Tibial nerve (tissue), 4 donors: ENCODE results near the gene OAS3. TPM values are rescaled to one million over a fixed set of nuclear protein-coding genes. Genes with fewer than 3 reads are reported as not detected.

Experiments
- DNase-seq, 2 donors: peaks; one replicate each; pipeline ENCODE4 v3.0.0-alpha.2; 2019; ENCODE audit warnings: low spot score in 2 of 2
- H3K27ac ChIP-seq, 4 donors: fragments of 200-600 bp; sonication (generic) in 3 of 4; one replicate each; pipeline ENCODE4 v1.5.1; 2017 to 2019; ENCODE audit warnings: mild to moderate bottlenecking in 1 of 4
- H3K27me3 ChIP-seq, 2 donors: fragments of 200-600 bp; sonication (generic) in 1 of 2; one replicate each; pipeline versions ENCODE4 v1.5.1 to v1.6.0; 2017 to 2019
- H3K36me3 ChIP-seq, 3 donors: fragments of 200-600 bp; sonication (generic); one replicate each; pipeline ENCODE4 v1.5.1; 2018 to 2019
- H3K4me1 ChIP-seq, 4 donors: fragments of 200-600 bp; sonication (generic) in 3 of 4; one replicate each; pipeline ENCODE4 v1.5.1; 2017 to 2019
- H3K4me3 ChIP-seq, 4 donors: fragments of 200-600 bp; sonication (generic) in 3 of 4; one replicate each; pipeline ENCODE4 v1.5.1; 2017 to 2019; ENCODE audit warnings: mild to moderate bottlenecking in 1 of 4, moderate library complexity in 1 of 4
- H3K9me3 ChIP-seq, 4 donors: fragments of 200-600 bp; sonication (generic) in 3 of 4; one replicate each; pipeline ENCODE4 v1.5.1; 2017 to 2019
- EP300 ChIP-seq, 2 donors: sonication (generic); formaldehyde crosslinking; IDR thresholded peaks; one replicate each; pipeline ENCODE4 v1.6.1; 2017; ENCODE audit warnings: antibody characterized with exemption in 2 of 2, mild to moderate bottlenecking in 1 of 2
- POLR2A ChIP-seq, 2 donors: fragments of 450-650 bp; IDR thresholded peaks; one replicate each; pipeline ENCODE4 v1.6.1; 2017; ENCODE audit warnings: antibody characterized with exemption in 2 of 2, mild to moderate bottlenecking in 2 of 2, moderate library complexity in 2 of 2
- WGBS, 2 donors: methylation state at CpG; one replicate each; pipeline ENCODE4 v1.1.5; 2018; 5-methylcytosine and 5-hydroxymethylcytosine counted together
- total RNA-seq, 4 donors: library from RNA; depleted of rRNA; stranded (reverse); fragments of >200 nt; gene quantifications; one replicate each; pipeline ENCODE4 v1.1.0, GENCODE V29; 2016
- TF ChIP-seq, protein P1 (sequence below), 5 experiments: fragments of 200-600 bp in 3 of 5; fragments of 450-650 bp in 2 of 5; sonication (generic) in 3 of 5; IDR thresholded peaks; one replicate each; pipeline ENCODE4 v1.5.1; 2016 to 2019; ENCODE audit warnings: antibody characterized with exemption in 5 of 5, mild to moderate bottlenecking in 3 of 5, moderate library complexity in 2 of 5

OAS3 gene
- total RNA-seq, 4 donors from 2014 or later, result 5.7 to 16.5 (median 11.3) TPM

DNA sequence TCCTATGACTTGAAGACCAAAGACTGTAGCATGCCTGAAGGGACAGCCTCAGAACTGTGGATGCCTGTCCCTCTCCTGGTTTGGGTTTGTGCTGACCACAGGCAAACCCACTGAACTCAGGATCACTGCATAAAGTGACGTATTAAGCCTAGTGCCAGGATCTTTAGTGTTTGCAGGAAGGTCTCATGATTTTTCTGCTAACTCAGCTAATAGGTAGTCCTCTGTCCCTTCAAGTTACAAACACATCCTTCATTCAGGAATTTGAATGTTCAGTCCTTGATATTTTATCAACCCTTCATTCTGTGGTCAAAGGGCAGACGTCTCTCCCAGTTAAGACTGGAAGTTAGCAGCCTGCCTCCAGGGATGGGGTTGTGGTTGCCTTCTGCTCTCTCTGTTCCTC lies 10.3 kb upstream of the OAS3 start:
- WGBS, 2 donors, result 74 to 79% methylated on average over 2 of the region's 2 CpGs
- Histone ChIP-seq H3K27me3 (no peaks in the 10 kb centered on the region), H3K9me3 (peaks cover 0 to 12% (median 0%) of the 10 kb centered on the region in 4 donors), H3K4me1 (peaks cover 0 to 9% (median 0%) of the 10 kb centered on the region in 4 donors), H3K4me3 (no peak overlapping the region), H3K36me3 (peaks cover 0 to 14% (median 0%) of the 10 kb centered on the region in 3 donors), H3K27ac (no peak overlapping the region)
- no peak for TF ChIP-seq EP300 (IDR thresholded peaks at IDR 0.05)
- TF ChIP-seq POLR2A (IDR thresholded peaks at IDR 0.05), result no peak
- TF ChIP-seq, protein P1, sequence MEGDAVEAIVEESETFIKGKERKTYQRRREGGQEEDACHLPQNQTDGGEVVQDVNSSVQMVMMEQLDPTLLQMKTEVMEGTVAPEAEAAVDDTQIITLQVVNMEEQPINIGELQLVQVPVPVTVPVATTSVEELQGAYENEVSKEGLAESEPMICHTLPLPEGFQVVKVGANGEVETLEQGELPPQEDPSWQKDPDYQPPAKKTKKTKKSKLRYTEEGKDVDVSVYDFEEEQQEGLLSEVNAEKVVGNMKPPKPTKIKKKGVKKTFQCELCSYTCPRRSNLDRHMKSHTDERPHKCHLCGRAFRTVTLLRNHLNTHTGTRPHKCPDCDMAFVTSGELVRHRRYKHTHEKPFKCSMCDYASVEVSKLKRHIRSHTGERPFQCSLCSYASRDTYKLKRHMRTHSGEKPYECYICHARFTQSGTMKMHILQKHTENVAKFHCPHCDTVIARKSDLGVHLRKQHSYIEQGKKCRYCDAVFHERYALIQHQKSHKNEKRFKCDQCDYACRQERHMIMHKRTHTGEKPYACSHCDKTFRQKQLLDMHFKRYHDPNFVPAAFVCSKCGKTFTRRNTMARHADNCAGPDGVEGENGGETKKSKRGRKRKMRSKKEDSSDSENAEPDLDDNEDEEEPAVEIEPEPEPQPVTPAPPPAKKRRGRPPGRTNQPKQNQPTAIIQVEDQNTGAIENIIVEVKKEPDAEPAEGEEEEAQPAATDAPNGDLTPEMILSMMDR (IDR thresholded peaks at IDR 0.05), result no peak
- DNase-seq, result no peak

DNA sequence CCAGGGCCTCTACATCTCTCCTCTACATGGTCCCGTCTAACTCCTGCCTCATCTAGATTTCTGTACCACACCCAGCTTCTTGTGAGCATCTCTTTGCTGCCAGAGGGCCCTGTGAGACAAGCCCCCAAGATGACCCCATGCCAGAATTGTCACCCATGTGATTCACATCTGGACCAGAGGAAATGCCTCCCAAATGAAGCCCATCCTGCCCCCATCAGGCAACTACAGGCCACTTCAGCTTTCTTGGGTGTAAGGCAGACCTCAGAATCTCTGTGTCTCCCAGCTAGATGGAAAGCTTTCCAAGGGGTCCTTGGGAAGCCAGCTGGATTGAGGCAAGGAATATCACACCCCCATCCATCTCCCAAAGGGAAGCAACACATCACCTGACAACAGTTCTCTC lies 9.3 kb upstream of the OAS3 start:
- 83 to 88% methylated on average over 1 of the region's 1 CpG for WGBS, 2 donors
- Histone ChIP-seq H3K36me3 (peaks cover 0 to 14% (median 0%) of the 10 kb centered on the region in 3 donors), H3K27me3 (no peaks in the 10 kb centered on the region), H3K27ac (no peak overlapping the region), H3K4me3 (no peak overlapping the region), H3K4me1 (peaks cover 0 to 9% (median 0%) of the 10 kb centered on the region in 4 donors), H3K9me3 (peaks cover 0 to 12% (median 0%) of the 10 kb centered on the region in 4 donors)
- TF ChIP-seq EP300 (IDR thresholded peaks at IDR 0.05), result no peak
- TF ChIP-seq POLR2A (IDR thresholded peaks at IDR 0.05), result no peak
- TF ChIP-seq, protein P1 (IDR thresholded peaks at IDR 0.05), result no peak
- no peak for DNase-seq

DNA sequence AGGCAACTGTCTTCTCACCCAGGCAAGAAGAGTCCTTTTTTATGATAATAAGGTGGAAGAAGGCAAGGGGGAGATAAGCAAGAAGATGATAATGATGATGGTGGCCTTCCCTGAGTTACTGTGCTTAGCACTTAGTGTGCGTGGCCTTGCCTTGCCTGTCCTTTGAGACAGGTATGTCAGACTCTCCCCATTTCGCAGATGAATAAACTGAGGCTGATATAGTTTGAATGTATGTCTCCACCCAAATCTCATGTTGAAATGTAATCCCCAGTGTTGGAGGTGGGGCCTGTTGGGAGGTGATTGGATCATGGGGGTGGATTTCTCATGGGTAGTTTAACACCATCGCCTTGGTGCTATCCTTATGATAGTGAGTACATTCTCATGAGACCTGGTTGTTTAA lies 8.6 kb upstream of the OAS3 start:
- TF ChIP-seq EP300 (IDR thresholded peaks at IDR 0.05) (no peak), POLR2A (IDR thresholded peaks at IDR 0.05) (no peak)
- TF ChIP-seq, protein P1 (IDR thresholded peaks at IDR 0.05), result no peak
- Histone ChIP-seq H3K27me3 (no peaks in the 10 kb centered on the region), H3K4me1 (peaks cover 0 to 7% (median 0%) of the 10 kb centered on the region in 4 donors), H3K27ac (no peak overlapping the region), H3K36me3 (peaks cover 0 to 14% (median 0%) of the 10 kb centered on the region in 3 donors), H3K9me3 (peaks cover 0 to 12% (median 0%) of the 10 kb centered on the region in 4 donors), H3K4me3 (no peak overlapping the region)
- no peak for DNase-seq
- 93% methylated on average over 3 of the region's 3 CpGs for WGBS, 2 donors

DNA sequence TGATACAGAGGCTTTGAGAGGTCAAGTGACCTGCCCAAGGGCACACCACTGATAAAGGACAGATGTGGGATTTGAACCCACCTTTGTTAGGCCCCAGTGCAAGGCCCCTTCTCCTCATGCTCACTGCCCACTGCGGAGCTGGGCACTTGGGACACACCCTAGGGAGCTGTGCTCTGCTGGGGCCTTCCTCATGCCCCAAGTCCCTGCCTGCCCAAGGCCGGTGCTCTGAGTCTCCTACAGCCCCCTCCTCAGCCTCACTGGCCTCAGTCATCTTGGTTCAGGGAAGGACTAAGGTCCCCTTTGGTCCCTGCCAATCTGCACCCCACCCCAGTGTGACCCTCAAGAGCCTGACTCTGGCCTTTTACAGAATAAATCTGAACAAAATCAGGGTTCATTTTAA lies 7.9 kb upstream of the OAS3 start:
- TF ChIP-seq EP300 (IDR thresholded peaks at IDR 0.05) (no peak), POLR2A (IDR thresholded peaks at IDR 0.05) (no peak)
- TF ChIP-seq, protein P1 (IDR thresholded peaks at IDR 0.05), result no peak
- Histone ChIP-seq H3K36me3 (peaks cover 0 to 14% (median 0%) of the 10 kb centered on the region in 3 donors), H3K9me3 (peaks cover 0 to 12% (median 0%) of the 10 kb centered on the region in 4 donors), H3K4me3 (no peak overlapping the region), H3K4me1 (peaks cover 0 to under 1% (median 0%) of the 10 kb centered on the region in 4 donors), H3K27ac (no peak overlapping the region), H3K27me3 (no peaks in the 10 kb centered on the region)
- no peak for DNase-seq
- 79 to 100% methylated on average over 2 of the region's 2 CpGs for WGBS, 2 donors

DNA sequence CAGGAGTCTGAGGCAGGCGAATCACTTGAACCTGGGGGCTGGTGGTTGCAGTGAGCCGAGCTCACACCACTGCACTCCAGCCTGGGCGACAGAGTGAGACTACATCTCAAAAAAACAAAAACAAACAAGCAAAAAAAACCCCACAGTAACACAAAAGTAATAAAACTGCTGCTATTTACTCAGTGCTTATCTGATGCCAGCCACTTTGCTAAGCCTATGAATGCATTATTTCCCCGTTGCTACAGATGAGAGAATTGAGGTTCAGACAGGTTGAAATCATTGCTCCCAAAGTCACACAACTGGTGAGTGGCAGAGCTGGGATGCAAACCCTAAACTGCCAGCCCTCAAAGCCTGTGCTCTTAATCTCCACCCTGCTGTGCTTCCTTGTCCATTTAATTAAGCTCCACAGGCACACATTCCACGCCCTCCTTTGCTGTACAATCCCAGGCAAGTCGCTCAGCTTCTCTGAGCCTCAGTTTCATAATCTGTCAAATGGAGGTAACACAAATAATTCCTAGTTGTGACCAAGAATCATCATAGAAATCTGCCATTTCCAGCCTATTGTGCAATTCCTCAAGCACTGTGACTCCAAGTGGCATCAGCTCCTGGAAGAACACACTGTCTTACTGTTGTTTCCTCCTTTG lies 5.7 kb upstream of the OAS3 start:
- no peak overlapping the region for H3K27ac ChIP-seq
- TF ChIP-seq POLR2A (IDR thresholded peaks at IDR 0.05) (no peak), EP300 (IDR thresholded peaks at IDR 0.05) (no peak)
- TF ChIP-seq, protein P1 (IDR thresholded peaks at IDR 0.05), result no peak

More for the DNA sequence above, 5.7 kb upstream of the OAS3 start:
- Histone ChIP-seq H3K27me3 (no peaks in the 10 kb centered on the region), H3K9me3 (peaks cover 0 to 6% (median 0%) of the 10 kb centered on the region in 4 donors), H3K4me3 (no peak overlapping the region), H3K36me3 (peaks cover 0 to 9% (median 0%) of the 10 kb centered on the region in 3 donors), H3K4me1 (no peaks in the 10 kb centered on the region)
- DNase-seq, result no peak
- 41 to 52% methylated on average over 6 of the region's 6 CpGs for WGBS, 2 donors
